Kidney epithelial cell (primary cell): ENCODE results near the gene EDIL3. TPM values are rescaled to one million over a fixed set of nuclear protein-coding genes. Genes with fewer than 3 reads are reported as not detected.
"Not testable (repeated sequence)": the region's sequence is repeated elsewhere in the genome, so short reads cannot be mapped to it uniquely, and the experiment has no call there.

ENCODE experiments used
- DNase-seq: peaks from one replicate; pipeline ENCODE4 v3.0.0-alpha.2; 2010; ENCODE audit warnings: low read depth
- H3K27me3 ChIP-seq: 2 replicates; pipeline ENCODE4 v1.6.0; 2011; ENCODE audit warnings: low read length; ENCODE audit not compliant: control insufficient read depth, insufficient read depth
- H3K36me3 ChIP-seq: 2 replicates; pipeline ENCODE4 v1.5.1; 2011; ENCODE audit warnings: low read length; ENCODE audit not compliant: control insufficient read depth, insufficient read depth
- H3K4me3 ChIP-seq: 2 replicates; pipeline ENCODE4 v1.5.1; 2011; ENCODE audit warnings: low read depth, mild to moderate bottlenecking, control low read depth, low read length
- CTCF ChIP-seq: IDR thresholded peaks from 2 replicates; pipeline ENCODE4 v1.5.1; 2011; ENCODE audit warnings: mild to moderate bottlenecking, moderate library complexity, low read length, control low read depth, inconsistent platforms; ENCODE audit not compliant: insufficient read depth, poor library complexity, severe bottlenecking
- total RNA-seq: library from RNA; depleted of rRNA; stranded (reverse); fragments of >200 nt; gene quantifications from 2 replicates; pipeline ENCODE4 v1.2.3, GENCODE V29; 2015

The EDIL3 gene
- total RNA-seq, 1 donor from 2014 or later = 41.7 TPM

- no peak for DNase-seq
- Histone ChIP-seq H3K4me3 (no peak overlapping the region), H3K27me3 (no peaks in the 10 kb centered on the region), H3K36me3 (no peaks in the 10 kb centered on the region)
- TF ChIP-seq CTCF = no peak
These were observed 221.0 kb downstream of the EDIL3 start for GRCh38 chr5:84163671-84164070.

GRCh38 chr5:84162695-84163094 is 222.0 kb downstream of the EDIL3 start:
- no peak for DNase-seq
- no peak for TF ChIP-seq CTCF
- H3K4me3 ChIP-seq = no peak overlapping the region
- no peaks in the 10 kb centered on the region for H3K27me3 ChIP-seq
- no peaks in the 10 kb centered on the region for H3K36me3 ChIP-seq

- not testable (repeated sequence) for DNase-seq, H3K27me3 ChIP-seq, H3K36me3 ChIP-seq, H3K4me3 ChIP-seq
These were observed 224.0 kb downstream of the EDIL3 start for GRCh38 chr5:84160650-84161049.

- H3K27me3 ChIP-seq = no peaks in the 10 kb centered on the region
- no peaks in the 10 kb centered on the region for H3K36me3 ChIP-seq
- no peak overlapping the region for H3K4me3 ChIP-seq
- TF ChIP-seq CTCF = no peak
- DNase-seq = no peak
These were observed 235.6 kb downstream of the EDIL3 start for GRCh38 chr5:84149094-84149493.

GRCh38 chr5:84148651-84149050 is 236.0 kb downstream of the EDIL3 start:
- no peaks in the 10 kb centered on the region for H3K27me3 ChIP-seq
- H3K36me3 ChIP-seq = no peaks in the 10 kb centered on the region
- H3K4me3 ChIP-seq = no peak overlapping the region
- TF ChIP-seq CTCF = no peak
- no peak for DNase-seq

- DNase-seq = no peak
- no peak for TF ChIP-seq CTCF
- Histone ChIP-seq H3K27me3 (no peaks in the 10 kb centered on the region), H3K36me3 (no peaks in the 10 kb centered on the region), H3K4me3 (no peak overlapping the region)
These were observed 247.1 kb downstream of the EDIL3 start for GRCh38 chr5:84137541-84137940.
